Thyroid gland (tissue), 4 donors: ENCODE results near the gene ARMC7.

Experiments
- CTCF ChIP-seq, 6 experiments: fragments of 200-600 bp in 3 of 6; fragments of 450-650 bp in 3 of 6; sonication (generic) in 3 of 6; IDR thresholded peaks; one replicate each; pipeline ENCODE4 v1.5.1; 2016 to 2019; ENCODE audit warnings: antibody characterized with exemption in 6 of 6, mild to moderate bottlenecking in 2 of 6, inconsistent platforms in 1 of 6, moderate library complexity in 1 of 6
- POLR2A ChIP-seq, 2 donors: fragments of 450-650 bp; IDR thresholded peaks; one replicate each; pipeline ENCODE4 v1.6.1; 2017; ENCODE audit warnings: antibody characterized with exemption in 2 of 2, mild to moderate bottlenecking in 2 of 2, moderate library complexity in 1 of 2

GRCh38 chr17:75130059-75130631 is 20.4 kb downstream of the ARMC7 start:
- TF ChIP-seq CTCF (IDR thresholded peaks at IDR 0.05): no peak
- no peak for TF ChIP-seq POLR2A (IDR thresholded peaks at IDR 0.05)
